ENCODE results near the gene RHOF.

Gene RHOF

DNA sequence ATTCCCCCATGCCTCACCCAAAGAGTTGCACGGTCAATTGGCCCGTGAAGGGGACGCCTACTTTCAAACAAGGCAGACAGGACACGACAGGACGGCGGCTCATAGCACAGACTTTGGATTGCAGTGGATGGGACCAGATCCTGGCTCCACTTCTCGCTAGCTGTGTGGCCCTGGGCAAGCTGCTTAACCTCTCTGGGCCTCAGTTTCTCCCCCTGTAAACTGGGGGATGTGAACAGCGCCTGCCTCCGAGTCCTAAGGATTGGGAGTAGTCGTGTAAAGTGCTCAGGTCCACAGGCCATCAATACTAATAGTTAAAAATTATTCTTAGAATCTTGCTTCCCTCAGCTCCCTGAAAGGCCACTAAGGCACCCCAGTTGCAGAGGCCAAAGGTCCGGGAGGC, 13.1 kb downstream of the RHOF start:
- no peaks in the 10 kb centered on the region for H4K20me1 ChIP-seq (ENCODE audit: control insufficient read depth, insufficient read depth, low read depth, low read length)
- H3K4me2 ChIP-seq (ENCODE audit: low read length) = no peak overlapping the region
- no peaks in the 10 kb centered on the region for H3K9me3 ChIP-seq (ENCODE audit: control insufficient read depth, insufficient read depth, low read length)
- peaks cover 43% of the 10 kb centered on the region for H3K4me1 ChIP-seq (ENCODE audit: control insufficient read depth, low read length)
- H3F3A ChIP-seq (ENCODE audit: control insufficient read depth, insufficient read depth) = peaks cover 8% of the 10 kb centered on the region; the same call in 1 of the 2 replicates
- H3K27ac ChIP-seq (ENCODE audit: low read depth, low read length) = no peak overlapping the region
- no peaks in the 10 kb centered on the region for H3K9me2 ChIP-seq (replicated peaks; ENCODE audit: control insufficient read depth, low read length)
- H3K36me3 ChIP-seq (ENCODE audit: control insufficient read depth, low read length) = peaks cover 5% of the 10 kb centered on the region; the same call in 1 of the 2 replicates
- H3K4me3 ChIP-seq (ENCODE audit: low read length) = no peak overlapping the region
- no peaks in the 10 kb centered on the region; the same call in 1 of the 2 replicates for H3K79me2 ChIP-seq (ENCODE audit: control insufficient read depth, low read length)
- H3K27me3 ChIP-seq (ENCODE audit: control insufficient read depth, low read length) = no peaks in the 10 kb centered on the region
- TF ChIP-seq CTCF (IDR thresholded peaks at IDR 0.05; ENCODE audit: low read depth, low read length, poor library complexity, severe bottlenecking) (no peak), EZH2phosphoT487 (IDR thresholded peaks at IDR 0.05; ENCODE audit: borderline replicate concordance, low read length) (no peak)

DNA sequence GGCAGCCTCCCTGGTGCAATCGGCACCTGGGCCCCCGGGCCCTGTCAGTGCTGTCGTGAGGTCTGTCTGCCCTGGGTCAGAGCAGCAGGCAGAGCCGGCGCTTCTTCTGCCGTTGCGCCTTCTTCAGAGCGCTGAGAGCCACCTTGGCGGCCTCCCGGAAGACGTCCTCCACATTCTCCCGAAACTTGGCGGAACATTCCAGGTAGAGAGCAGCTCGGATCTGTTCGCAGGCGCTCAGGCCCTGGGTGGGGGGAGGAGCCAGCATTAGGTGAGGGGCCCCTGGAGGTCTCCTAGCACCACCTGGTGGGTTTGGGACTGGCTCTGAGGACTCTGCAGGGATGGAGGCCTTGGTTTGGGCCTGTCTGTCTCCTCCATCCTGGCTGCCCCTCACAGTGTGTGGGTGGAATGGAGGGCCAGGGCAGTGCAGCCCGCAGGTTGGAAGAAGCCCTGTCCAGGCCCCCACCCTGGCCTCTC, 14.0 kb downstream of the RHOF start:
- H3K27ac ChIP-seq (ENCODE audit: low read depth, low read length) = no peak overlapping the region
- H4K20me1 ChIP-seq (ENCODE audit: control insufficient read depth, insufficient read depth, low read depth, low read length) = no peaks in the 10 kb centered on the region

DNA sequence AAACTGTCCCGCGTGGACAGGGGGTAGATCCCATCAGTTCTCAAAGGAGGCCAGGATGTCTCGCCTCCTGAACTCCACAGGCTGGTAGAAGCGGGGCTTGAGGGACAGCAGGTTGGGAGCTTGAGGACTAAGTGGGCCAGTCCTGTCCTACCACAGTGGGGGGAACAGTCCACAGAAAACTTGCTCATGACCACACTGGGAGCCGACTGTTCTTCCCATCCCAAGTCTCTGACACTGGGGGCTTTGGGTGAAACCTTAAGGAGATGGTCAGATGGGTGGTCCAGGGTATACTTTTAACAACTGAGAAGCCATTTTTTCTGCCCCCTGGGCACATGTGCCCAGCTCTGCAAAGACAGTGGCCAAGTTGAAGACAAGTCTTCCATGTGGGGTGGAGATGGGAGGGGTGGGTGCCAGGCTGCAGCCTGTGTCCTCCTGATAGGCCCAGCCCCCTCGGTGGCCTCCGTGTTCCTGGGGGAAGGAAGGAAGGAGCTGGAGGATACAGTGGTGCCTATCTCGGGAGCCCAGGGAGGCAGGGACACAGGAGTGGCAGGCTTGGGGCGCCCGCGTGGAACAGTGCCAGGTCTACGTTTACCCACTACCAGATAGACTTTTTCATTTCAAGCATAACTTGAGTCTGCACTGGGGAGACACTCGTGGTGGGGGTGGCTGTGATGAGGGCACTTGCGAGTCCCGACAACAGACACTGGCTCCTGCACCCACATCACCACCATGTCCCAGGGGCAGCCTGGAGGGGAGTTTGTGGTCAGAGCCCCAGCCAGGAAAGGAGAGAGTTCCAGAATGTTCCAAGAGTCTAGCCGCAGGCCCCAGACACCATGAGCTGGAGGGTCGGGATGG, 14.7 kb downstream of the RHOF start:
- Histone ChIP-seq H3K4me2 (ENCODE audit: low read length) (no peak overlapping the region), H3K9me2 (replicated peaks; ENCODE audit: control insufficient read depth, low read length) (no peaks in the 10 kb centered on the region), H3K9me3 (ENCODE audit: control insufficient read depth, insufficient read depth, low read length) (no peaks in the 10 kb centered on the region), H3K27ac (ENCODE audit: low read depth, low read length) (no peak overlapping the region), H3F3A (ENCODE audit: control insufficient read depth, insufficient read depth) (peaks cover 2% of the 10 kb centered on the region; the same call in 1 of the 2 replicates), H3K27me3 (ENCODE audit: control insufficient read depth, low read length) (no peaks in the 10 kb centered on the region), H3K4me1 (ENCODE audit: control insufficient read depth, low read length) (peaks cover 32% of the 10 kb centered on the region), H3K36me3 (ENCODE audit: control insufficient read depth, low read length) (peaks cover 5% of the 10 kb centered on the region; the same call in 1 of the 2 replicates), H4K20me1 (ENCODE audit: control insufficient read depth, insufficient read depth, low read depth, low read length) (no peaks in the 10 kb centered on the region), H3K79me2 (ENCODE audit: control insufficient read depth, low read length) (no peaks in the 10 kb centered on the region; the same call in 1 of the 2 replicates), H3K4me3 (ENCODE audit: low read length) (no peak overlapping the region)
- TF ChIP-seq EZH2phosphoT487 (IDR thresholded peaks at IDR 0.05; ENCODE audit: borderline replicate concordance, low read length) (no peak), CTCF (IDR thresholded peaks at IDR 0.05; ENCODE audit: low read depth, low read length, poor library complexity, severe bottlenecking) (no peak)

More for the DNA sequence above, 14.0 kb downstream of the RHOF start:
- H3K9me3 ChIP-seq (ENCODE audit: control insufficient read depth, insufficient read depth, low read length) = no peaks in the 10 kb centered on the region
- no peaks in the 10 kb centered on the region; the same call in 1 of the 2 replicates for H3K79me2 ChIP-seq (ENCODE audit: control insufficient read depth, low read length)
- no peak overlapping the region for H3K4me3 ChIP-seq (ENCODE audit: low read length)
- H3F3A ChIP-seq (ENCODE audit: control insufficient read depth, insufficient read depth) = peaks cover 5% of the 10 kb centered on the region; the same call in 1 of the 2 replicates
- TF ChIP-seq EZH2phosphoT487 (IDR thresholded peaks at IDR 0.05; ENCODE audit: borderline replicate concordance, low read length) (no peak), CTCF (IDR thresholded peaks at IDR 0.05; ENCODE audit: low read depth, low read length, poor library complexity, severe bottlenecking) (no peak)
- no peak overlapping the region for H3K4me2 ChIP-seq (ENCODE audit: low read length)
- no peaks in the 10 kb centered on the region for H3K9me2 ChIP-seq (replicated peaks; ENCODE audit: control insufficient read depth, low read length)
- peaks cover 37% of the 10 kb centered on the region for H3K4me1 ChIP-seq (ENCODE audit: control insufficient read depth, low read length)
- peaks cover 5% of the 10 kb centered on the region; the same call in 1 of the 2 replicates for H3K36me3 ChIP-seq (ENCODE audit: control insufficient read depth, low read length)
- no peaks in the 10 kb centered on the region for H3K27me3 ChIP-seq (ENCODE audit: control insufficient read depth, low read length)
